CD4-positive, alpha-beta T cell treated with Interleukin-1 beta for 1 hour (primary cell): ENCODE data around the gene FNDC11.
"Not testable (repeated sequence)": the region's sequence is repeated elsewhere in the genome, so short reads cannot be mapped to it uniquely, and the experiment has no call there.

ENCODE experiments used
- DNase-seq, 2 donors: peaks; one replicate each; pipeline ENCODE4 v3.0.0-alpha.2; 2020 to 2022

Gene FNDC11, protein sequence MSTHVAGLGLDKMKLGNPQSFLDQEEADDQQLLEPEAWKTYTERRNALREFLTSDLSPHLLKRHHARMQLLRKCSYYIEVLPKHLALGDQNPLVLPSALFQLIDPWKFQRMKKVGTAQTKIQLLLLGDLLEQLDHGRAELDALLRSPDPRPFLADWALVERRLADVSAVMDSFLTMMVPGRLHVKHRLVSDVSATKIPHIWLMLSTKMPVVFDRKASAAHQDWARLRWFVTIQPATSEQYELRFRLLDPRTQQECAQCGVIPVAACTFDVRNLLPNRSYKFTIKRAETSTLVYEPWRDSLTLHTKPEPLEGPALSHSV

DNA sequence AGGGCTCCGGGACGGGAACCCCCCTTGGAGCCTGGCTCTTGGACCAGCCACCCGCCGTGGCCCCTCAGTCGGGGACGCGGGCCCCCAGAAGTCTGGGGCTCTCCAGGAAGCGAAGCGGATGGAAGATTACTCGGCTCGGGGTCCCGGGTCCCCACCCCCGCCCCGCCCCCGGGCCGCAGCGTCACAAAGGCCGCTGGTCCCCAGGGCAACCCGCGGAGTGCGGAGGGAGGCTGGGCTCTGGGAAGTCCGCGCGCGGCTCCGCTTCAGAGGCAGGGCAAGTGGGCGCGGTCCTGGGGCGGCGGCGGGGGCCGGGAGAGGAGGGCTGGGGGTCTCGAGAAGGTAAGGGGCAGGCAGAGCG lies at the start of gene FNDC11:
Gene FNDC11 (plus strand): TSS at position 227 of the 358 bp plus-strand sequence. CDS start 1,505 bp downstream, outside the sequence.
- DNase-seq, result peak; percentile 64 to 71

DNA sequence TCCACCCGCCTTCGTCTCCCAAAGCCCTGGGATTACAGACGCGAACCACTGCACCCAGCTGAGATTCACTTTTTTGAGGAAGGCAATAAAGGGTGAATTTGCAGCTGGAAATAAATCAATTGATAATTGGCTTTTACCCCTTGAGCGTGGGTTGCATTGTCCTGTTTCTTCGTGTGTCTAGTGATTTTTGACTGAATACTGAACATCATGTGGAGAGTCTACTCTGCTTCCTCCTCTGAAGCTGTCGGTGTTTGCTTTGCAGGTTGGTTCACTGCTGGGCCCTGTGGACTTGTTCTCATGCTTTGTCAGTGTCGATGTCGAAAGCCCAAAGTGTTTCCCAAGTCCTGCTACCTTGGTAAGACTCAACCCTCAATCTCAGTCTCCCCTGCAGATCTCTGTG lies 49.3 kb upstream of the FNDC11 start:
- no peak for DNase-seq

DNA sequence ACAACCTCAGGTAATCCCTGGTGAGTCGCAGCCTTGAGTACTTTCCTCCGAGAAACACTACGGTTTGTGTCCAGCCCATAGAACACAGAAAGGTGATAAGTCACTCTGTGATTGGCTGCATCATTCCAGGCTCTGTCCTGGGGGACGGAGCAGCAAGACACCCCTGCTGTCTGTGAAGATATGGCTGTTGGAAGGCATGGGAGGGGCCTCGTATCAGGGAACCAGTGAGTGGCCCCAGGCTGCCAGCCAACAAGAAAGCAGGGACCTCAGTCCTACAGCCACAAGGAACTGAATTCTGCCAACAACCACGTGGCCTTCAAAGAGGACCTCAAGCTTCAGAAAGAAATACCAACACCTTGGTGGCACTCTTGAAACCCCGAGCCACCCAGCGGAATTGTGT lies 48.7 kb upstream of the FNDC11 start:
- no peak for DNase-seq

DNA sequence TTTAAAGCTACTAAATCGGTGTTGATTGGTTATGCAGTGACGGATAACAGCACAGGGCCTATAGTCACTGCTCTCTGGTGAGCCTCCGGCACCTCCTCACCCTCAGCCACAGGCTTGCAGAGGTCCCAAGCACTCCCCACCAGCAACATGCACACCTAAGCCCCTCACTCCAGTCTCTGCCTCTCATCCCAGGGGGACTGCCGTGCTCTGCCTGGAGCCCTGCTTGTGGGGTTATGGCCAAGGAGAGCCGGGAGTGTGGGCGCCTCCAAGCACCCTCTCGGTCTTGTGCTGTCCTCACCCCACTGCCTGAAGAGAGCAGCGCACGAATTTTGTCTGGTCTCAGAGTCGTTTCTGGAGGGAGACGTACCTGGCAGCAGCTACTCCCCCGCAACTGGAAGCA lies 48.2 kb upstream of the FNDC11 start:
- DNase-seq, result no peak

DNA sequence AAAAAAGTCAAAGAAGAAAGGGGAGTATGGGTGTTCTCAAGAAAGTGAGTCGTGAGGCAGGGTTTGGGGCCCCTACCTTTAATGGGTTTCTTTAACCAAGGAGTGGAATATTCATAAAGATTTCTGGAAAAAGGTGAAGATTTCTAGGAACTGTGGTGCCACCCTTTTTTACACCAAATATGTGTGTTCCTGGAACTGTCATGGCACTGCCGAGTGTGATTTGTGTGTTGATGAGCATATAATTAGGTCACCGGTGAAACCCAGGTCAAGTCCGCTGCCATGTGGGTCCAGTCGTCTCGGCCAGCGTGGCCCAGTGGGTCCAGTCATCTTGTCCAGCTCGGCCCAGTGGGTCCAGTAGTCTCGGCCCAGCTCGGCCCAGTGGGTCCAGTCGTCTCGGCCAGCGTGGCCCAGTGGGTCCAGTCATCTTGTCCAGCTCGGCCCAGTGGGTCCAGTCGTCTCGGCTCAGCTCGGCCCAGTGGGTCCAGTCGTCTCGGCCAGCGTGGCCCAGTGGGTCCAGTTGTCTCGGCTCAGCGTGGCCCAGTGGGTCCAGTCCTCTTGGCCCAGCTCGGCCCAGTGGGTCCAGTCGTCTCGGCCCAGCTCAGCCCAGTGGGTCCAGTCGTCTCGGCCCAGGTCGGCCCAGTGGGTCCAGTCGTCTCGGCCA lies 46.7 kb upstream of the FNDC11 start:
- no peak for DNase-seq

DNA sequence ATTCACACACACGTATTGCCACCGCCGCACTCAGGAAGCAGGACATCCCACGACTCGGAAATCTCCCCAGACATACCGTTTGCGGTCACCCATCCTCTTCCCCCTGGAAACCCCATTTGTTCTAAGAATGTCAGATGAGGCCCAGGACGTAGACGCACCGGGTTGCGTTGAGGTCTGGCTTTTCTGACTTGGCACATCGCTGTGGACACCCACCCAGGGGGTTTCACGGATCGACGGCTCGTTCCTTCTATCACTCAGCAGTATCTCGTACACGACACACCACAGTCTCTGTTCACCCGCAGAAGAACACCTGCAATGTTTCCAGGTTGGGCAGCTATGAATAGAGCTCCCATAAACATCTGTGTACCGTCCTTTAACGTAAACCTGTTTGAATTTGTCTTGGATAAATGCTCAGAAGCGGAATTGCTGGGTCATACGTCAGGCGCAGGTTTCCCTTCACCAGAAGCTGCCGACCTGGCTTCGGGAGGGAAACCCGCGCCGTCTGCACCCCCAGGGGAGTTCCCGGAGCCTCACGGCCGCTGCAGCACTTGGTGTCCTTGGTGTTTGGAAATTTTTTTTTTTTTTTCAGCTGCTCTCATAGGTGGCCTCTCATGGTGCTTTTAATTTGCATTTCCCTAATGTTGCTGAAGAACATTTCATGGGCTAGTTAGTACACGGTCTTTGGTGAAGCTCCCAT lies 45.7 kb upstream of the FNDC11 start:
- no peak for DNase-seq

DNA sequence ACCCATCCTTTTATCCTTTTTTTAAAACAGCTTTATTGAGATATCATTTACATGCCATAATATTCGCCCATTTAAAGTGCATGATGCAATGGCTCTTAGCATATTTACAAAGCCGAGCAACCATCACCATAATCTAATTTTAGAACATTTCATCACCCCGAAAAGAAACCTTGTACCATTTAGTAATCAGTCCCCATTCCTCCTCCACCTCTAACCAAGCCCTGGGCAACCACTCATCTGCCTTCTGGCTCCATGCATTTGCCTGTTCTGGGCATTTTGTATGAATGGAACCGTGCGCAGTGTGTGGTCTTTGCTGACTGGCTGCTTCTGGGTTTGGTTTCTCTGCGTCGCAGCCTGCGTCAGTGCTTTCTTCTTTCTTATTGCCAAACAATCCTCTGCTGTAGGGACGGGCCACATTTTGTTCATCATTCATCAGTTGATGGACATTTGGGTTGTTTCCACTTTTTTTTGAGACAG lies 44.8 kb upstream of the FNDC11 start:
- no peak for DNase-seq

DNA sequence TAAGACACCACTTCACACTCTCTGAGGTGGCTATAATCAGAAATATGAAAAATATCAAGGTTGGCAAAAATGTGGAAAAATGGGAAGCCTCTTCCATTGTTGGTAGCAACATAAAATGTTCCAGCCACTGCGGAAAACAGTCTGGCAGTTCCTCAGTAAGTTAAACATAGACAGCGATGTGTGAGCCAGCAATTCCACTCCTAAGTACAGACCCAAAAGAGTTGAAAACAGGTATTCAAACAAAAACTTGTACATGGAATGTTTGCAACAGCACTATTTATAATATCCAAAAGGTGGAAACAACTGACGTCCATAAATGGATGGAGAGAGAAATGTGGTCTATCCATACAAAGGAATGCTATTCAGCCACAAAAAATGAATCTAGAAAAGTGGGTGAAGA lies 40.8 kb upstream of the FNDC11 start:
- DNase-seq, result no peak

DNA sequence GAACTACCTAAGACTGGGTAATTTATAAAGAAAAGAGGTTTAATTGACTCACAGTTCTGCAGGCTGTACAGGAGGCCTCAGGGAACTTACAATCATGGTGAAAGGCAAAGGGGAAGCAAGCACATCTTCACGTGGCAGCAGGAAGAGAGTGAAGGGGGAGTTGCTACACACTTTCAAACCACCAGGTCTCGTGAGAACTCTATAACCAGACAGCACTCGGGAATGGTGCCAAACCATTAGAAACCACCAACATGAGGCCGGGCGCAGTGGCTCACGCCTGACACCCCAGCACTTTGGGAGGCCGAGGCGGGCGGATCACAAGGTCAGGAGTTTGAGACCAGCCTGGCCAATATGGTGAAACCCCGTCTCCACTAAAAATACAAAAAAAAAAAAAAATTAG lies 39.4 kb upstream of the FNDC11 start:
- not testable (repeated sequence) for DNase-seq

DNA sequence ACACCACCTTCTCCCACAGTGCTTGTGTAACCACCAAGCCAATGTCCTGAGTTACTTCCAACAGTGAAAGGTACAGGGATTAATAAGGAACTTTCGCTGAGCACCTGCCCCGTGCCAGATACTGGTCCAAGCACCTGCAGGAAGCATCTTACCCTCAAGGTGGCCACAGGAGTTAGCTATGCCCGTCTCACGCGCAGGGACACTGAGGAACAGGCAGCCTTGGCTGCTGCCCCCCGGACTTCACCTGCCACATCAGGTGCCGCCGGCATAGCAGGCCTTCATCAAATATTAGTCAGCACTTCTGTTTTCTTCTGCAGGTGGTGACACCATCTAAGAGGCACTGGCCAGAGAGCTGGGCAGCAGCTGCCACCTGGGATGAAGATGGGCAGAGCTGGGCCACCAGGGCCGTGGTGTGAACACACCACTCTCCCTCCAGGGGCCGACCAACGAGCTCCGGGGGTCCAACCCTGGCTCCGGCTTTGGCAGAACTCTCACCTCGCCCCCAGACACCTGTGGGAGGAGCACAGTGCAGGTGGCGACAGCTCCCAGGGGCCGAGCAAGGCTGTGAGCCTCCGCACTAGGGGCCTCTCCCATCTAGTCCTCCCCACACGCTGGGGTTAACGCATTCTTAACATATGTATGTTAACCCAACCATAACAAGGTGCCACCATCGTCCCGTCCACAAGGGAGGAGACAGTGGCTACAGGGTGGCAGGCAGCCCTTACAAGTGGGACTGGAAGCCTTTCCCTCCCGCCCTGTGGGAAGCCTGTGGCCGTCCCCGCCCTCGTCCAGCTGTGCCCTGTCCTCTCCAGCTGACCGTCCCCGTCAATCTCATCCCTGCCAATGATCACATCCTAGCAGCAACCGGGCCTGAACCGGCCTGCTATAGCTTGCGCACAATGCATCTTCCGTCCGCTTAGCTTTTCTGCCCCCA lies 36.3 kb upstream of the FNDC11 start:
- DNase-seq, result no peak

DNA sequence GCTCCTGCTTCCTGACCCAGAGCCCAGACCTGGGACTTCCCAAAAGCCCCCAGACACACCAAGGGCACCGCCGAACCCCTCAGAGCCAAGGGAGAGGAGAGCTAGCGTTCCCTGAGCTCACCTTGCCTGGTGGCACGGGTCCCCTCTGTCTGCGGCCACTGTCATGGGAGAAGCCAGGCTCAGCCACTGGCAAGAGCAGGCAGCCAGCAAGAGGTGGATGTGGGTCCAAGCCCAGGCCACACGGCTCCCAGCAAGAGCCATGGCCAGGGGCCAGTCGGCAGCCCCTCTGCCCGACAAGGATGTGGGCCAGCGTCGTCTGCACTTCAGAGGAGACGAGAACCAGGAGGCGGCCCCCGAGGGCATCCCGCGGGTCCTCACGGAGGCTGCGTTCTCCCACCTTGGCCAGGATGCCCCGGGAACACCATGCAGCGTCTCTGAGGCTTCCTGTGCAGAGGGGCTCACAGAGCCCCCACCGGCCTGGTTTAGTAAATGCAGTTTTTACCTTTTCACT lies 35.6 kb upstream of the FNDC11 start:
- no peak for DNase-seq

DNA sequence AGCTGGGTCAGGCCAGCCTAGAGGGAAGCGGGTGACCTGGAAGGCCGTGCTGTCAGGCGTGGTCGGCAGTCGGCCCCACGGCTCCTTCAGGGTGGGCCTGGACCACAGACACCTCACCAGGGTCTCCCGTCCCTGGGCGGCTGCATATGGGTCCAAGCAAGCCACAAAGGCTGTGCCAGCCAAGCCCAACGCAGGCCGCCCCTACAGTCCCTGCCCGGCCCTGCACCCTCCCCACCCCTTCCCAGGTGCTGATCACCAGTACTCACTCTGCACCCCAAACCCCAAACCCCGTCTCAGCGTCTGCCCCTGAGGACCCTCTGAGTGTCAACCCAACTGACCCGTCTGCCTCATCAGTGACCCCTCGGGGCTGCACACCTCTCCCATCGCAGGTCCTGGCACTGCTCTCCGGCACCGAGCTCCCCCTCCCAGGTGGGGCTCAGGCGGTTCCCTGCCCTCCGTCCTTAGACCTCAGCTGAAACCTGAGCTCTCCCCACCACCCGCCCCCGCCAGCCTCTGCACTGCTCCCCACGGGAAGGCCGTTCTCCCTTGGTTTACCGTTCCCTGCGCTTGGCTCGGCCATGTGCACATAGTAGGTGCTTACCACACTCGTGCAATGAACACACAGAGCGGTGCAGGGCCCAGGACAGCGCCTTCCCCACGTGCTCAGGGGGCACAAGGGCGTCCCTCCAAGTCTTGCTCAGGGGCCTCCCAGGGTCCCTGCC lies 34.9 kb upstream of the FNDC11 start:
- DNase-seq, result no peak

DNA sequence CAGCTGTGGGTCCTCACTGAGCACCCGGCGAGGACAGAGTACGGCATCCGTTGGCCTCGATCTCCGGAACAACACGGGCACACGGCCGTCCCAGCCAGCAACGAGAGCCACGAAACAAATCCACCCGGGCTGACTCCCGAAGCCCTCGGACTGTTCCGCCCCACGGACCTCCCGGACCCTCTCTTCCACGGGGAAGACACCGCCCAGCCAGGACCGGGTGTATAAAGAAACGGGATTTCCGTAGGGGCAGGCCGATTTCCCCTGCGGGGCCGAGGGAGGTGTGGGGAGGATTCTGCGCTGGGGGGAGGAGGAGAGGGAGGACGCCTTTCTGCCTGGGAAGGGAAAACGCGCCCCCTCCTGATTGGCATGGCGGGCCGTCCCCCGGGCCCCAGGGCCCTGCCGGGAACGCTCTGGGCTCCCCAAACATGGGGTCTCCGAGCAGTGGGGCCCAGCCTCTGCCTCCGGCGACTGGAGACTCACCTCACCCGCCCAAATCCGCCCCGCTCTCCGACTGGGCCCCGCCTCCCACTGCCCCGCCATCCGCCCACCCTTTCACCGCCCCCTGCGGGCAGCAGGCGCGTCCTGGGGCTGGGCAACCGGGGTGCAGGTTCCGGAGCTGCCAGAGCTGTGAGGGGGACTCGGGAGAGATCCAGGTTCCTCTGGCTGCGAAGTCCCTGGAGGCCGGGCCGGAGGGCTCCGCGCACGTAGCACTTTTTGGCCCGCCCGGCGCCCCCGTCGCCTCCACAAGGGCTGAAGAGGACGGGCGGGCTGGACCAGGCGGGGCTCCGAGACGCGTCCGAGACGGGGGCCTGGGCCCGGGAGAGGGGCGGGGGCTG lies 34.1 kb upstream of the FNDC11 start:
- peak; percentile 69 to 74 for DNase-seq

DNA sequence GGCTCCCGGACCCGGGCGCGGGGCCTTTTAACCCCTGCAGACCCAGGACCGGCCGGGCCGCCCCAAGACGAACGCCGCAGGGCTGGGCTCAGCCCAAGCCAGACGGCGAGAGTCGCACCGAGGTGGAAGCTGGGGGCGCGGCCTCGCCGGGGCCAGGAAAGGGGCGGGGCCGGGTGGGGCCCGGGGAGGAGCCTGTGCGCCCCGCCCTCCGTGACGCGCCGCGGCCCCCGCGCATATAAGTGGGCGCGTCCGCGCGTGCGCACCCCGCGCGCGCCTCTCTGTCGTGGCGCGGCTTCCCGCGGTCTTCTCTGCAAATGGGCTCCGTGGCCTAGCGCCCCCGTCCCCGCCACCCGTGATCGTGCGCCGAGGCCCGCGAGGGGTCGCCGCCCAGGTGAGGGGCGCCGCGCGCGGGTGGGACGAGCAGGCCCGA lies 33.4 kb upstream of the FNDC11 start, which contains the start of gene PPDPF:
Gene PPDPF (plus strand): TSS at position 262 of the 430 bp plus-strand sequence. CDS start 544 bp downstream, outside the sequence.
- peak; percentile 83 to 86 for DNase-seq

DNA sequence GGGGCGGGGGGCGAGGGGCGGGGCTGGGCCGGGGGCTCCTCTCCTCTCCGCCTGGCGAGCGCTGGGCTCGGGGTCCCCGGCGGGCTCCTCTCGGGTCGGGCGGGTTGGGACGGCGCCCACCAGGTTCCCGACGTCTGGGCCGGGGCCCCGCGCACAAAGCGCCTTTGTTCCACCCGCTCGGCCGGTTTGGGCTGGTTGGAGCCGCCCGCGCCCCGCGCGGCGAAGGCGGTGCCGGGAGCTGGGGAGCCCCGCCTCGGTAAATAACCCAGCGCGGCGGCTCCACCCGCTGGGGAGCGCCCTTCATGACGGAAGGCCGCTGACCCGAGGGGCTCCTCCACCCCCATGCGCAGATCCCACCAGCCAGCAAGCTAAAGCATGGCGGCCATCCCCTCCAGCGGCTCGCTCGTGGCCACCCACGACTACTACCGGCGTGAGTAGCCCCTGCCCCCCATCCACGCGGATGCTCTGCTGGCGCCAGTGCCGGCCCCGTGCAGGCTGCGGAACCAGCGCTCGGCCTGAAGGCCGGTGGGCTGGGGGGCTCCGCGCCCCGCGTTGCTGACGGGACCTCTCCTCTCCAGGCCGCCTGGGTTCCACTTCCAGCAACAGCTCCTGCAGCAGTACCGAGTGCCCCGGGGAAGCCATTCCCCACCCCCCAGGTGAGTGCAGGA lies 32.9 kb upstream of the FNDC11 start:
- peak; percentile 50 to 65 for DNase-seq

DNA sequence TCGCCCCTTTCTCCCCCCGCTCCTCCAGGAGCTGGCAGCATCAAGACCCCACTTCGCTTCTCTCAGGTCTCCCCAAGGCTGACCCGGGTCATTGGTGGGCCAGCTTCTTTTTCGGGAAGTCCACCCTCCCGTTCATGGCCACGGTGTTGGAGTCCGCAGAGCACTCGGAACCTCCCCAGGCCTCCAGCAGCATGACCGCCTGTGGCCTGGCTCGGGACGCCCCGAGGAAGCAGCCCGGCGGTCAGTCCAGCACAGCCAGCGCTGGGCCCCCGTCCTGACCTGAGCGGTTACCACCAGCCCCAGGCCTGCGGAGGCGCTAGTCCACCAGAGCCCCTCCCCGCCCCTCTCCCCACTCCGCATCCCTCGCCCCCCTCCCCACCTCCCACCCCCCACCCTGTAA lies 32.4 kb upstream of the FNDC11 start:
- DNase-seq, result no peak

DNA sequence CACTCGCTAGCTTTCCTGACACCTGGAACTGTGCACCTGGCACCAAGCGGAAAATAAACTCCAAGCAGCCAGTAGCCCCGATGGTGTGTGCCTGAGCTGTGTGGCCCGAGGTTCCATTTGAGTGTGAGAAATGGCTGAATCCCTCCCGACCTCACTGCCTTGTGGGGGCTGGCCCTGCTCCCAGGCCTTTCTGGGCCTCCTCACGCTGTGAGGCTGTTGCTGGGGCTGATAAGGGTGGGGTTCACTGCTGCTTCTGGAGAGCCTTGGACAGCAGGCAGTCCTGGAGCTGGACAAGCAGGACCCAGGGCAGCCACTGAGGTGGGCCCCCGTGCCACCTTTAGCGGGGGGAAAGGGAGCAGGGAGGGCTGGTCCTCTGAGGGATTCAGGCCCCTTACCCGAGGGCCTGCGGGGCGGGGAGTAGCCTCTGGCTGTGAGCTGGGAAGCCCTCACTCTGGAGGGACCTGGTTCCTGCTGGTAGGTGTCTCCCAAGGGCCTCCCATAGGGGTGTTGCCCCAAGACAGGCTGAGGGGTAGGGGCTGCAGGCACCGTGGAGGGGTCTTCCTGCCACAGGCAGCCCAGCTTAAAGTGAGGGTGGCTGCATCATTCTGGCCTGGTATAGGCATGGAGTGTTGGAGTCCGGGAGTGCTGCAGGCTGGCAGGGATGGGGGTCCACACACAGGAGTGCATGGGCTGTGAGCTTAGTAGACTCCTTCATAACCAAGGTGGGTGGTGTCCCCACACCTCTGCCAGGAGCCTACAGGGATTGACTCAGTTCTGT lies 31.7 kb upstream of the FNDC11 start:
- no peak for DNase-seq

DNA sequence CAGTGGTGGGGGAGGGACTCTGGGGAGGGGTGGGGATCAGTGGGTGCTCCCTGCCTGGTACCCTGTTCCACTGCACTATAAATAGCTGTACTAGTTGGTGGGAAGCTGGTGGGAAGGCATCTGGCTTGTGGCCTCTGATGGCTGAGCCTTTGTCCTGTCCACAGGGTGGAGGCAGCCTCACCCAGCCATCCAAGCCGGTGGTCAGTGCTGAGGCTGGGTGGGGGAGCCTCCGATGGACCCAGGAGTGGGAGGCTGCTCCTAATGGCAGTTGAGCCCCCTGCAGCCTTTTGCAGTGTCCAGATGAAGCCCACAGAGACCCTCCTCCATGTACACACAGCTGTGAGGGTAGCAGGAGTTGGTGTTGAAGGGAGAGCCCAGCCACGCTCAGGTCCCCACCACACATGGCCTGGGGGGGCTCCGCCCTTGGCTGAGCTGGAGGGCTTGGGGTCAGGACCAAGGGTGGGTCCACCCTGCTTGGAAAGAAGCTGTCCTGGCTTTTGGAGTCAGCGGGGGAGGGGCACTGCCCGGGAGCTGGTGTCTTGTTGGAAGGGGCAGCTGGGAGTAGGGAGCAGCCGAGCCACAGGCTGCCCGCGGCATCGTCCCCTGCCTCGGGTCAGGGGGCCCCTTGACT lies 30.9 kb upstream of the FNDC11 start:
- no peak for DNase-seq

DNA sequence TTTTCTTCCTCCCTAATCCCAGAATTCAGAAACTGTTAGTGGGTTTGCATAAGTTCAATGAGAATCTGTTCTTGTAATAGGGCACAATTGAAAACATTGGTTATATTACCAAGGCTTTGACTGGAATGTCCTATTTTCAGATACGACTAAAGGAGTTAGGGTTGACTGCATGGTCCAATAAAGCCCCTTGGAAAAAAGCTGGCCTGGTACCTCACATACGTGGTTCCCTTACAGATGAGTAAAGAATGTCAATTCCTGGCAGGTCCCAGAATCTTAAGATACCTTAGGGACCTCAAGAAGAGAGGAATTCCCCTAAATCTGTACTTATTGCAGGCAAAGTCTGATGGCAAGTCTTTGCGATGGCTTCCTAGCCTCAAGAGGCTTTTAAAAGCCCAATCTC lies 28.8 kb upstream of the FNDC11 start:
- no peak for DNase-seq
